ENCODE measurements around the gene CT45A3.
"Not testable (repeated sequence)": the region's sequence is repeated elsewhere in the genome, so short reads cannot be mapped to it uniquely, and the experiment has no call there.

CT45A3 gene, protein sequence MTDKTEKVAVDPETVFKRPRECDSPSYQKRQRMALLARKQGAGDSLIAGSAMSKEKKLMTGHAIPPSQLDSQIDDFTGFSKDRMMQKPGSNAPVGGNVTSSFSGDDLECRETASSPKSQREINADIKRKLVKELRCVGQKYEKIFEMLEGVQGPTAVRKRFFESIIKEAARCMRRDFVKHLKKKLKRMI

DNA sequence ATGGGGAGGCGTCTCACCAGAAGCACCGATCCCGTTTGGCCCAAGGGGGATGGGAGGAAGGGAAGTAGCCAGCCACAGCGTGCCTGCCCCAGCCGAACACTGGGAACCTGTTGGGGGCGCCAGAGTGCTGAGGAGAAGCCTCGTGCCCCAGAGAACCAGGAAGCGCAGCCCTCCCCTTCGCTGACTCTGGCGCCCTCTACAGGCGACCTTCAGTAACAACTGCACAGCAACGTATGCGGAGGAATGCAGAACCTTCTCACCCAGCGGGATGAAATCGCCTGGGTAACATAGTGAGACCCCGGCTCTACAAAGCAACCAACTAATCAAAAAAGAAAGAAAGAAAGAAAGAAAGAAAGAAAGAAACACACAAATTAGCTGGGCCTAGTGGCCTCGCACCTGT is at the start of gene CT45A3:
TSS of gene CT45A3 (minus strand) at position 101 of the 400 bp plus-strand sequence. CDS start 3,747 bp downstream, outside the sequence.
- not testable (repeated sequence) for DNase-seq (ENCODE audit: insufficient read length, low spot score); FAIRE-seq

DNA sequence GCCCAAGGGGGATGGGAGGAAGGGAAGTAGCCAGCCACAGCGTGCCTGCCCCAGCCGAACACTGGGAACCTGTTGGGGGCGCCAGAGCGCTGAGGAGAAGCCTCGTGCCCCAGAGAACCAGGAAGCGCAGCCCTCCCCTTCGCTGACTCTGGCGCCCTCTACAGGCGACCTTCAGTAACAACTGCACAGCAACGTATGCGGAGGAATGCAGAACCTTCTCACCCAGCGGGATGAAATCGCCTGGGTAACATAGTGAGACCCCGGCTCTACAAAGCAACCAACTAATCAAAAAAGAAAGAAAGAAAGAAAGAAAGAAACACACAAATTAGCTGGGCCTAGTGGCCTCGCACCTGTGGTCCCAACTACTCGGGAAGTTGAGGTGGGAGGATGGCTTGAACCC is 34.7 kb upstream of the CT45A3 start, which contains the start of gene CT45A6:
TSS of gene CT45A6 (minus strand) at position 101 of the 400 bp plus-strand sequence. CDS start 3,794 bp downstream, outside the sequence.
- FAIRE-seq; DNase-seq (ENCODE audit: insufficient read length, low spot score): not testable (repeated sequence)

DNA sequence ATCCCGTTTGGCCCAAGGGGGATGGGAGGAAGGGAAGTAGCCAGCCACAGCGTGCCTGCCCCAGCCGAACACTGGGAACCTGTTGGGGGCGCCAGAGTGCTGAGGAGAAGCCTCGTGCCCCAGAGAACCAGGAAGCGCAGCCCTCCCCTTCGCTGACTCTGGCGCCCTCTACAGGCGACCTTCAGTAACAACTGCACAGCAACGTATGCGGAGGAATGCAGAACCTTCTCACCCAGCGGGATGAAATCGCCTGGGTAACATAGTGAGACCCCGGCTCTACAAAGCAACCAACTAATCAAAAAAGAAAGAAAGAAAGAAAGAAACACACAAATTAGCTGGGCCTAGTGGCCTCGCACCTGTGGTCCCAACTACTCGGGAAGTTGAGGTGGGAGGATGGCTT is 17.4 kb upstream of the CT45A3 start, which contains the start of gene CT45A5:
TSS of gene CT45A5 (minus strand) at position 101 of the 400 bp plus-strand sequence. CDS start 3,774 bp downstream, outside the sequence.
- not testable (repeated sequence) for FAIRE-seq; DNase-seq (ENCODE audit: insufficient read length, low spot score)

DNA sequence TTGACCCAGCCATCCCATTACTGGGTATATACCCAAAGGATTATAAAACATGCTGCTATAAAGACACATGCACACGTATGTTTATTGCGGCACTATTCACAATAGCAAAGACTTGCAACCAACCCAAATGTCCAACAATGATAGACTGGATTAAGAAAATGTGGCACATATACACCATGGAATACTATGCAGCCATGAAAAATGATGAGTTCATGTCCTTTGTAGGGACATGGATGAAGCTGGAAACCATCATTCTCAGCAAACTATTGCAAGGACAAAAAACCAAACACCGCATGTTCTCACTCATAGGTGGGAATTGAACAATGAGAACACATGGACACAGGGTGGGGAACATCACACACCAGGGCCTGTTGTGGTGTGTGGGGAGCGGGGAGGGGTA is 23.3 kb downstream of the CT45A3 start:
- not testable (repeated sequence) for FAIRE-seq

DNA sequence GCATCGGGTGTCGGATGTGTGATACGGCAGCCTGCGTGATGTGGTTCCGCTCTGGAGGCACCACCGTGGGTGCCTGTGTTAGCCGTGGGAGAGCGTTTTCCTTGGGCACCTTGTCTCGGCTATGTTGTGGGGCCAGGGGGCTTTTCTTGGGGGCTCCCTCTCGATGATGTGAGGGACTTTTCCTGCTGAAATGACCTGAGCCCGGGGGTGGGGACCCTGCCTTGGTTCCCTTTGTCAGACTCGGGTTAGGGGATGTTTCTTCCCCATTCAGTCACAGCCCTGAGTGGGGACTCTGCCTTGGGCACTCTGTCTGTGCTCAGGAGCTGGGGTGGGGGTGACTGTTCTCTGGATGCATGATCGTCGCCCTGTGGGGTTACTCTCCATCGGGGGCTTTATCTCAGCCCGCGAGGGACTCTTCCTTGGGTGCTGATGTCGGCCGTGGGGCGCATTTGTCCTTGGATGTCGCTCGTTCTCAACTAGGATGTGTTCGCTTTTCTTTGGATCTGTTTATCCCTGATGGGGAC is 26.7 kb downstream of the CT45A3 start:
- no peak for DNase-seq (ENCODE audit: insufficient read length, low spot score)
- TF ChIP-seq, protein P1, sequence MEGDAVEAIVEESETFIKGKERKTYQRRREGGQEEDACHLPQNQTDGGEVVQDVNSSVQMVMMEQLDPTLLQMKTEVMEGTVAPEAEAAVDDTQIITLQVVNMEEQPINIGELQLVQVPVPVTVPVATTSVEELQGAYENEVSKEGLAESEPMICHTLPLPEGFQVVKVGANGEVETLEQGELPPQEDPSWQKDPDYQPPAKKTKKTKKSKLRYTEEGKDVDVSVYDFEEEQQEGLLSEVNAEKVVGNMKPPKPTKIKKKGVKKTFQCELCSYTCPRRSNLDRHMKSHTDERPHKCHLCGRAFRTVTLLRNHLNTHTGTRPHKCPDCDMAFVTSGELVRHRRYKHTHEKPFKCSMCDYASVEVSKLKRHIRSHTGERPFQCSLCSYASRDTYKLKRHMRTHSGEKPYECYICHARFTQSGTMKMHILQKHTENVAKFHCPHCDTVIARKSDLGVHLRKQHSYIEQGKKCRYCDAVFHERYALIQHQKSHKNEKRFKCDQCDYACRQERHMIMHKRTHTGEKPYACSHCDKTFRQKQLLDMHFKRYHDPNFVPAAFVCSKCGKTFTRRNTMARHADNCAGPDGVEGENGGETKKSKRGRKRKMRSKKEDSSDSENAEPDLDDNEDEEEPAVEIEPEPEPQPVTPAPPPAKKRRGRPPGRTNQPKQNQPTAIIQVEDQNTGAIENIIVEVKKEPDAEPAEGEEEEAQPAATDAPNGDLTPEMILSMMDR (IDR thresholded peaks at IDR 0.05; ENCODE audit: insufficient read depth, missing control alignments): no peak
- no peak for FAIRE-seq

More for the DNA sequence above, 23.3 kb downstream of the CT45A3 start:
- not testable (repeated sequence) for DNase-seq (ENCODE audit: insufficient read length, low spot score)

DNA sequence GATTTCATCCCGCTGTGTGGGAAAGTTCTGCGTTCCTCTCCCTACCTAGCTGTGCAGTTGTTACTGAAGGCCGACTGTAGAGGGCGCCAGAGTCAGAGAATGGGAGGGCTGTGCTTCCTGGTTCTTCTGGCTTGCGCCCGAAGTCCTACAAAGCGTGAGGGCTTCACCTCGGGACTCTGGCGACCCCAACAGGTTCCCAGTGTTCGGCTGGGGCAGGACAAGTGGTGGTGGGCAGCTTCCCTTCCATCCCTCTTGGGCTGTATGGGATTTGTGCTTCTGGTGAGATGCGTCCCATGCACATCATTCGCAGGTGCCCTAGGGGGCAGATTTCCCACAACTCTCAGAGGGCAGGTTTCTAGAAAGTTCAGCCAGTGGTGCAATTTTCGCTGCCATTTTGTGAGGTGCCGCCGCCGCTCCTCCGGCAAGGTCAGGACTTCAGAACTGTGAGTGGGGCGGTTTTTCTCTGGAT is 27.3 kb downstream of the CT45A3 start:
- TF ChIP-seq, protein P1 (IDR thresholded peaks at IDR 0.05; ENCODE audit: insufficient read depth, missing control alignments): peak; percentile 50
- no peak for FAIRE-seq
- DNase-seq (ENCODE audit: insufficient read length, low spot score): peak; percentile 5

DNA sequence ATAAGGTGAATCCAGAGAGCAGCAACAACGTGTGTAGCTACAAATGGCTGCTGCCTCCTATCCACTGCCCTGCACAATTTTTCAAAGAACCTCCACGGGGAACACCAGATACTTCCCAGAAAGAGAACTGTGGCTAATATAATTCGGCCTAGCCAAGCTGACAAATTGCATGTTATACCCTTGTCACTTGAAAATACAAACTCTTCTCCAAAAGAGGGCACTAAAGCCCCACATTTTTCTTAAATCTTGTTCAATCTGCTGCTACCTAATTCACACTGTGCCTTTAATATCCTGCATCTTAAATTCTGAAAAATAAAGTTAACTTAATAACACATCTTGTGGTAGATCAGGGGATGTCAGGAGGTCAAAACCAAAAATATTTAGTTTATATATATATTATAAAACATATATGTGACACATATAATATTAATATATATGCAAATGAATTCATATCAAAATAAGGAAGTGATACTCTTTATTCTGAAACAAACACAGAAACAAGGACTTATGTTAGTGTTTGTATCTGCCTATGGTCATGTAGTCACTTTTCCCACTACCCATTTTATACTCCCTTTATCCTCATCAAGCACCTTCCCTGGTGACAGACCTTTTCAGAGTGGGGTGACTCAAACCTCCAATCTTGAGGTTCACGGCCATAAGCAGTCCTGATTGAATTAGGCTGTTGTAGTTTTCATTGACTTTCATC is 30.5 kb downstream of the CT45A3 start:
- TF ChIP-seq, protein P1 (IDR thresholded peaks at IDR 0.05; ENCODE audit: insufficient read depth, missing control alignments): peak; percentile 19
- FAIRE-seq: no peak
- no peak for DNase-seq (ENCODE audit: insufficient read length, low spot score)

DNA sequence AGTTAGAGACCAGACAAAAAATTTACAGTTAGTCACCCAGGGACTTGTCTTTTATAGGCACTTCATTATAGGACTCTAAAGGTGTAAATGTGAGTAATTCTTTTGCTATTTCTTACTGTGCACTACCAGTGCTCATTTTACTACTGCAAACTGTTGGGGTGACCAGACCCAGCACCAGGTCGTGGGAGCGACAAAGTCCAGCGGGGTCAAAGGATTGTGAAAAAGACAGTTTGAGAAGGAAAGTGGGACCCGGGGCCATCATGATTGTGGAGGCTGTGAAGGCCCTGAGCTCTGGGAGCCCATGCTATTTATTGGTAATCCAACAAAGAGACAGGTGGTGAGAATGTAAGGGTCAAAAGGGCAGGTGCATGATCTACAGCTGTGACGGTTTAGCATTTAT is 33.3 kb downstream of the CT45A3 start:
- not testable (repeated sequence) for FAIRE-seq; DNase-seq (ENCODE audit: insufficient read length, low spot score)

DNA sequence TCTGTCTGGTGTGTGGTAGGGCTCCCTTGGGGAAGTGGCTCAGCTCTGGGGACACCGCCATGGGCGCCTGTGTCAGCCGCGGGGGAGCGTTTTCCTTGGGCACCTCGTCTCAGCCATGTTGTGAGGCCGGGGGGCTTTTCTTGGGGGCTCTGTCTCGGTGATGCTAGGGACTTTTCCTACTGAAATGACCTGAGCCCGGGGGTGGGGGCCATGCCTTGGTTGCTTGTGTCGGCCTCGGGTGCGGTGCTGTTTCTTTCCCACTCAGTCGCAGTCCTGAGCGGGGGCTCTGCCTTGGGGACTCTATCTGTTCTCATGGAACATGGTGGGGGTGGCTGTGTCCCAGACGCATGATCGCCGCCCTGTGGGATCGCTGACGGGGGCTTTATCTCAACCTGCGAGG is 54.2 kb downstream of the CT45A3 start:
- no peak for FAIRE-seq
- DNase-seq (ENCODE audit: insufficient read length, low spot score): no peak
- TF ChIP-seq, protein P1 (IDR thresholded peaks at IDR 0.05; ENCODE audit: insufficient read depth, missing control alignments): no peak

Data from D721Med (cell line).